HepG2 (cell line): ENCODE results near the gene MEF2B. TPM values are rescaled to one million over a fixed set of nuclear protein-coding genes. Genes with fewer than 3 reads are reported as not detected.
A peak's percentile ranks its signal among the peaks of the same experiment; 100 is the strongest.

Experiments used
- KLF15 ChIP-seq: sonication (generic); formaldehyde crosslinking; IDR thresholded peaks from 2 replicates; pipeline ENCODE4 v1.8.1; 2023; ENCODE audit warnings: borderline replicate concordance, mild to moderate bottlenecking, inconsistent platforms, missing genetic modification reagents, mixed read lengths
- KLF6 ChIP-seq: IDR thresholded peaks from 2 replicates; pipeline ENCODE4 v1.8.0; 2016; ENCODE audit warnings: missing biosample characterization, missing genetic modification reagents
- PRMT3 ChIP-seq: sonication (generic); formaldehyde crosslinking; IDR thresholded peaks from 2 replicates; pipeline ENCODE4 v1.8.1; 2022; ENCODE audit warnings: low read depth, mild to moderate bottlenecking, moderate library complexity, missing genetic modification reagents, borderline replicate concordance
- RARA ChIP-seq: IDR thresholded peaks from 2 replicates; pipeline ENCODE4 v1.6.1; 2016; ENCODE audit warnings: missing genetic modification reagents, missing compliant biosample characterization
- SAFB2 ChIP-seq: sonication (generic); formaldehyde crosslinking; IDR thresholded peaks from 2 replicates; pipeline ENCODE4 v1.5.1; 2020; ENCODE audit warnings: missing genetic modification reagents, low read depth, mild to moderate bottlenecking, borderline replicate concordance
- ZNF879 ChIP-seq: sonication (generic); formaldehyde crosslinking; IDR thresholded peaks from 2 replicates; pipeline ENCODE4 v1.8.1; 2023; ENCODE audit warnings: missing genetic modification reagents
- polyA plus RNA-seq, 8 experiments: library from polyadenylated mRNA; depleted of rRNA in 3 of 8; stranded (reverse) in 7 of 8; unstranded in 1 of 8; fragments of >200 nt; fragmentation: Illumina TruSeq in 4 of 8; extraction: Trizol in 4 of 8; gene quantifications; 2 replicates each; pipeline versions ENCODE4 v1.2.1 to v1.2.3, GENCODE V29; 2011 to 2016; ENCODE audit warnings: low read depth in 4 of 8, missing spikeins in 1 of 8, mixed read lengths in 1 of 8; ENCODE audit not compliant: insufficient read depth in 1 of 8
- total RNA-seq, 5 experiments: library from RNA; depleted of rRNA; stranded (reverse); fragments of >200 nt; fragmentation: Illumina TruSeq; extraction: Trizol; gene quantifications; 2 replicates each; pipeline ENCODE4 v1.2.3, GENCODE V29; 2016; ENCODE audit warnings: low read depth in 1 of 5
- TF ChIP-seq, protein P1 (sequence below), 2 experiments: sonication (generic) in 1 of 2; formaldehyde crosslinking in 1 of 2; IDR thresholded peaks; 2 replicates each; pipeline versions ENCODE4 v1.5.1 to v1.6.1; 2011 to 2020; ENCODE audit warnings: borderline replicate concordance in 1 of 2, low read depth in 1 of 2, low read length in 1 of 2, mild to moderate bottlenecking in 1 of 2, missing genetic modification reagents in 1 of 2, moderate library complexity in 1 of 2
- TF ChIP-seq, protein P2 (sequence below): sonication (generic); formaldehyde crosslinking; IDR thresholded peaks from 2 replicates; pipeline ENCODE4 v1.9.0; 2021; ENCODE audit warnings: mild to moderate bottlenecking, missing genetic modification reagents
- TF ChIP-seq, protein P3 (sequence below): sonication (generic); formaldehyde crosslinking; IDR thresholded peaks from 2 replicates; pipeline ENCODE4 v1.4.0; 2020; ENCODE audit warnings: missing genetic modification reagents
- TF ChIP-seq, protein P4 (sequence below): sonication (generic); formaldehyde crosslinking; IDR thresholded peaks from 2 replicates; pipeline ENCODE4 v1.5.0; 2020; ENCODE audit warnings: mild to moderate bottlenecking, missing genetic modification reagents, borderline replicate concordance
- TF ChIP-seq, protein P5 (sequence below): sonication (generic); formaldehyde crosslinking; IDR thresholded peaks from 2 replicates; pipeline ENCODE4 v1.5.0; 2020; ENCODE audit warnings: missing genetic modification reagents

MEF2B gene
- total and polyA plus RNA-seq, 2 of the 13 experiments (the other 11 are each of a cell fraction or from before 2014, with no cell fraction given): 1.2 to 1.7 TPM

DNA sequence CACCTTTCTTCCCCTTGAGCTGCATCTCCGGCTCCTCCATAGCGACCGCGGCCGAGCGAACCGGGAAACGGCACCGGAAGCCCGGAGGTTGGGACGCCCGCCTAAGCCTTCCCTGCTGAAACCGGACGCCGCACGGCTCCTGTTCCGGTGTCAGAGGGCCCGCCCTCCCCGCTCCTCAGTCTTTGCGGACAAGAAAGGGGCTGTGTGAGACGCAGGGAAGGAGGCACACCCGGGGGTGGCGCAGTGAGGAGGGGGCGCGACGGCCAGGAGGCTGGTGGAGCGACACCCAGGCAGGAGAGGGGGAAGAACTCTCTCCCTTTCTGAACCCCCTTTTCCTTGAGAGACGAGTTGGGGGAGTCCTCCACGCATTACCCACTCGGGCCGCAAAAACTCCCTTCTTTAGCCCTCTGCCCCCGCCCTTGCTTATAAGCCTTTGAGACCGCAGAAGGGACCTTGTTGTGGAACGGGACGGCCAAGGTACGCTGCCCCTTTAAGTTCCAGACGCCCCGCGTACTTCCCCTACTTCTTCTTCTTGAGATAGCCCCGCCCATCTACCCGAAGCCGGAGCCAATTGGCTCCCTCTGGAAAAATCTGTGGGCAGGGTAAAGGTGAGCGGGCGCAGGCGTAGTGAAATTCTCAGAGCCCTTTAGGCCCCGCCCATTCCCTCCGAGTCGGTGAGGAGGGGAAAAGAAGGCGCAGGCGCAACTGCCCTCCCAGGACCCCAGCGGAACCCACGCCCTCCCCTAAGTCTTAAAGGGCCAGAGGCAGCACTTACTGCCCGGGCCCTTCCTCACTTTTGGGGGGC, 22.2 kb upstream of the MEF2B start, which contains the start of the genes BORCS8 and RFXANK (continued):
- TF ChIP-seq, protein P1, sequence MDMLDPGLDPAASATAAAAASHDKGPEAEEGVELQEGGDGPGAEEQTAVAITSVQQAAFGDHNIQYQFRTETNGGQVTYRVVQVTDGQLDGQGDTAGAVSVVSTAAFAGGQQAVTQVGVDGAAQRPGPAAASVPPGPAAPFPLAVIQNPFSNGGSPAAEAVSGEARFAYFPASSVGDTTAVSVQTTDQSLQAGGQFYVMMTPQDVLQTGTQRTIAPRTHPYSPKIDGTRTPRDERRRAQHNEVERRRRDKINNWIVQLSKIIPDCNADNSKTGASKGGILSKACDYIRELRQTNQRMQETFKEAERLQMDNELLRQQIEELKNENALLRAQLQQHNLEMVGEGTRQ (IDR thresholded peaks at IDR 0.05; ENCODE audit: low read depth, low read length): no peak
- TF ChIP-seq, protein P1 (CRISPR knock-in tag; IDR thresholded peaks at IDR 0.05; ENCODE audit: borderline replicate concordance): no peak
- TF ChIP-seq KLF6 (no peak), RARA (CRISPR knock-in tag) (no peak; the same call in 1 of the 2 replicates), ZNF879 (CRISPR knock-in tag) (no peak), SAFB2 (peak; percentile 65; the same call in 1 of the 2 replicates), PRMT3 (peak; percentile 75; the same call in 1 of the 2 replicates), KLF15 (no peak)
- TF ChIP-seq, protein P2, sequence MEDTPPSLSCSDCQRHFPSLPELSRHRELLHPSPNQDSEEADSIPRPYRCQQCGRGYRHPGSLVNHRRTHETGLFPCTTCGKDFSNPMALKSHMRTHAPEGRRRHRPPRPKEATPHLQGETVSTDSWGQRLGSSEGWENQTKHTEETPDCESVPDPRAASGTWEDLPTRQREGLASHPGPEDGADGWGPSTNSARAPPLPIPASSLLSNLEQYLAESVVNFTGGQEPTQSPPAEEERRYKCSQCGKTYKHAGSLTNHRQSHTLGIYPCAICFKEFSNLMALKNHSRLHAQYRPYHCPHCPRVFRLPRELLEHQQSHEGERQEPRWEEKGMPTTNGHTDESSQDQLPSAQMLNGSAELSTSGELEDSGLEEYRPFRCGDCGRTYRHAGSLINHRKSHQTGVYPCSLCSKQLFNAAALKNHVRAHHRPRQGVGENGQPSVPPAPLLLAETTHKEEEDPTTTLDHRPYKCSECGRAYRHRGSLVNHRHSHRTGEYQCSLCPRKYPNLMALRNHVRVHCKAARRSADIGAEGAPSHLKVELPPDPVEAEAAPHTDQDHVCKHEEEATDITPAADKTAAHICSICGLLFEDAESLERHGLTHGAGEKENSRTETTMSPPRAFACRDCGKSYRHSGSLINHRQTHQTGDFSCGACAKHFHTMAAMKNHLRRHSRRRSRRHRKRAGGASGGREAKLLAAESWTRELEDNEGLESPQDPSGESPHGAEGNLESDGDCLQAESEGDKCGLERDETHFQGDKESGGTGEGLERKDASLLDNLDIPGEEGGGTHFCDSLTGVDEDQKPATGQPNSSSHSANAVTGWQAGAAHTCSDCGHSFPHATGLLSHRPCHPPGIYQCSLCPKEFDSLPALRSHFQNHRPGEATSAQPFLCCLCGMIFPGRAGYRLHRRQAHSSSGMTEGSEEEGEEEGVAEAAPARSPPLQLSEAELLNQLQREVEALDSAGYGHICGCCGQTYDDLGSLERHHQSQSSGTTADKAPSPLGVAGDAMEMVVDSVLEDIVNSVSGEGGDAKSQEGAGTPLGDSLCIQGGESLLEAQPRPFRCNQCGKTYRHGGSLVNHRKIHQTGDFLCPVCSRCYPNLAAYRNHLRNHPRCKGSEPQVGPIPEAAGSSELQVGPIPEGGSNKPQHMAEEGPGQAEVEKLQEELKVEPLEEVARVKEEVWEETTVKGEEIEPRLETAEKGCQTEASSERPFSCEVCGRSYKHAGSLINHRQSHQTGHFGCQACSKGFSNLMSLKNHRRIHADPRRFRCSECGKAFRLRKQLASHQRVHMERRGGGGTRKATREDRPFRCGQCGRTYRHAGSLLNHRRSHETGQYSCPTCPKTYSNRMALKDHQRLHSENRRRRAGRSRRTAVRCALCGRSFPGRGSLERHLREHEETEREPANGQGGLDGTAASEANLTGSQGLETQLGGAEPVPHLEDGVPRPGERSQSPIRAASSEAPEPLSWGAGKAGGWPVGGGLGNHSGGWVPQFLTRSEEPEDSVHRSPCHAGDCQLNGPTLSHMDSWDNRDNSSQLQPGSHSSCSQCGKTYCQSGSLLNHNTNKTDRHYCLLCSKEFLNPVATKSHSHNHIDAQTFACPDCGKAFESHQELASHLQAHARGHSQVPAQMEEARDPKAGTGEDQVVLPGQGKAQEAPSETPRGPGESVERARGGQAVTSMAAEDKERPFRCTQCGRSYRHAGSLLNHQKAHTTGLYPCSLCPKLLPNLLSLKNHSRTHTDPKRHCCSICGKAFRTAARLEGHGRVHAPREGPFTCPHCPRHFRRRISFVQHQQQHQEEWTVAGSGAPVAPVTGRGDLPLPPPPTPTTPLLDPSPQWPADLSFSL: no peak
- TF ChIP-seq, protein P3, sequence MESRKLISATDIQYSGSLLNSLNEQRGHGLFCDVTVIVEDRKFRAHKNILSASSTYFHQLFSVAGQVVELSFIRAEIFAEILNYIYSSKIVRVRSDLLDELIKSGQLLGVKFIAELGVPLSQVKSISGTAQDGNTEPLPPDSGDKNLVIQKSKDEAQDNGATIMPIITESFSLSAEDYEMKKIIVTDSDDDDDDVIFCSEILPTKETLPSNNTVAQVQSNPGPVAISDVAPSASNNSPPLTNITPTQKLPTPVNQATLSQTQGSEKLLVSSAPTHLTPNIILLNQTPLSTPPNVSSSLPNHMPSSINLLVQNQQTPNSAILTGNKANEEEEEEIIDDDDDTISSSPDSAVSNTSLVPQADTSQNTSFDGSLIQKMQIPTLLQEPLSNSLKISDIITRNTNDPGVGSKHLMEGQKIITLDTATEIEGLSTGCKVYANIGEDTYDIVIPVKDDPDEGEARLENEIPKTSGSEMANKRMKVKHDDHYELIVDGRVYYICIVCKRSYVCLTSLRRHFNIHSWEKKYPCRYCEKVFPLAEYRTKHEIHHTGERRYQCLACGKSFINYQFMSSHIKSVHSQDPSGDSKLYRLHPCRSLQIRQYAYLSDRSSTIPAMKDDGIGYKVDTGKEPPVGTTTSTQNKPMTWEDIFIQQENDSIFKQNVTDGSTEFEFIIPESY (CRISPR knock-in tag): peak; percentile 50; the same call in 1 of the 2 replicates
- TF ChIP-seq, protein P4, sequence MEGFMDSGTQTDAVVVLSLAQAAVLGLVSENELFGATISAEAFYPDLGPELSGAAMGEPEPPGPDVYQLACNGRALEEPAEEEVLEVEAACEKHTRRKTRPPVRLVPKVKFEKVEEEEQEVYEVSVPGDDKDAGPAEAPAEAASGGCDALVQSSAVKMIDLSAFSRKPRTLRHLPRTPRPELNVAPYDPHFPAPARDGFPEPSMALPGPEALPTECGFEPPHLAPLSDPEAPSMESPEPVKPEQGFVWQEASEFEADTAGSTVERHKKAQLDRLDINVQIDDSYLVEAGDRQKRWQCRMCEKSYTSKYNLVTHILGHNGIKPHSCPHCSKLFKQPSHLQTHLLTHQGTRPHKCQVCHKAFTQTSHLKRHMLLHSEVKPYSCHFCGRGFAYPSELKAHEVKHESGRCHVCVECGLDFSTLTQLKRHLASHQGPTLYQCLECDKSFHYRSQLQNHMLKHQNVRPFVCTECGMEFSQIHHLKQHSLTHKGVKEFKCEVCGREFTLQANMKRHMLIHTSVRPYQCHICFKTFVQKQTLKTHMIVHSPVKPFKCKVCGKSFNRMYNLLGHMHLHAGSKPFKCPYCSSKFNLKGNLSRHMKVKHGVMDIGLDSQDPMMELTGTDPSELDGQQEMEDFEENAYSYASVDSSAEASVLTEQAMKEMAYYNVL (CRISPR knock-in tag): peak; percentile 64; the same call in 1 of the 2 replicates
- TF ChIP-seq, protein P5, sequence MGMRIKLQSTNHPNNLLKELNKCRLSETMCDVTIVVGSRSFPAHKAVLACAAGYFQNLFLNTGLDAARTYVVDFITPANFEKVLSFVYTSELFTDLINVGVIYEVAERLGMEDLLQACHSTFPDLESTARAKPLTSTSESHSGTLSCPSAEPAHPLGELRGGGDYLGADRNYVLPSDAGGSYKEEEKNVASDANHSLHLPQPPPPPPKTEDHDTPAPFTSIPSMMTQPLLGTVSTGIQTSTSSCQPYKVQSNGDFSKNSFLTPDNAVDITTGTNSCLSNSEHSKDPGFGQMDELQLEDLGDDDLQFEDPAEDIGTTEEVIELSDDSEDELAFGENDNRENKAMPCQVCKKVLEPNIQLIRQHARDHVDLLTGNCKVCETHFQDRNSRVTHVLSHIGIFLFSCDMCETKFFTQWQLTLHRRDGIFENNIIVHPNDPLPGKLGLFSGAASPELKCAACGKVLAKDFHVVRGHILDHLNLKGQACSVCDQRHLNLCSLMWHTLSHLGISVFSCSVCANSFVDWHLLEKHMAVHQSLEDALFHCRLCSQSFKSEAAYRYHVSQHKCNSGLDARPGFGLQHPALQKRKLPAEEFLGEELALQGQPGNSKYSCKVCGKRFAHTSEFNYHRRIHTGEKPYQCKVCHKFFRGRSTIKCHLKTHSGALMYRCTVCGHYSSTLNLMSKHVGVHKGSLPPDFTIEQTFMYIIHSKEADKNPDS (CRISPR knock-in tag): 0 out of 2 replicates have a peak, but pooled peaks have one; percentile 75
